ENCODE results near the gene ITGA11. TPM values are rescaled to one million over a fixed set of nuclear protein-coding genes. Genes with fewer than 3 reads are reported as not detected.

Gene ITGA11
- total RNA-seq, 1 experiment from 2014 or later, result not detected

GRCh38 chr15:68374168-68374745 is 57.7 kb downstream of the ITGA11 start:
- no peak overlapping the region for H3K27ac ChIP-seq (ENCODE audit: low read length)
- no peak for ATAC-seq
- POLR2A ChIA-PET (ENCODE audit: unreplicated experiment), result no interaction called here

GRCh38 chr15:68373028-68373427 is 58.9 kb downstream of the ITGA11 start:
- Histone ChIP-seq H3K4me3 (ENCODE audit: low read length) (no peak overlapping the region), H2AFZ (ENCODE audit: low read length) (no peak overlapping the region), H3F3A (ENCODE audit: low read length, unreplicated experiment) (no peaks in the 10 kb centered on the region), H3K9ac (ENCODE audit: low read length) (no peak overlapping the region), H4K20me1 (ENCODE audit: low read length) (no peaks in the 10 kb centered on the region), H3K4me1 (ENCODE audit: insufficient read depth, low read length) (no peaks in the 10 kb centered on the region), H3K9me2 (replicated peaks; ENCODE audit: low read length) (no peaks in the 10 kb centered on the region), H3K4me2 (ENCODE audit: low read length) (no peak overlapping the region), H3K36me3 (ENCODE audit: low read depth, low read length) (no peaks in the 10 kb centered on the region), H3K27me3 (ENCODE audit: low read length) (no peaks in the 10 kb centered on the region), H3K9me3 (ENCODE audit: low read length) (no peaks in the 10 kb centered on the region), H3K27ac (ENCODE audit: low read length) (no peak overlapping the region), H3K79me2 (ENCODE audit: low read length) (no peaks in the 10 kb centered on the region)
- no peak for TF ChIP-seq EZH2phosphoT487 (IDR thresholded peaks at IDR 0.05; ENCODE audit: borderline replicate concordance, low read length)
- TF ChIP-seq CTCF (conservative IDR thresholded peaks at IDR 0.05; ENCODE audit: low read depth, low read length), result no peak
- TF ChIP-seq EZH2 (IDR thresholded peaks at IDR 0.05; ENCODE audit: low read length, unreplicated experiment), result no peak
- BruUV-seq (replicated peaks), result no TSS peak
- intact Hi-C loops (cut with micrococcal nuclease), result no loop called here
- ATAC-seq (no peak), DNase-seq (no peak)
- POLR2A ChIA-PET (ENCODE audit: unreplicated experiment), result no interaction called here
- CTCF ChIA-PET, result no interaction called here

More at GRCh38 chr15:68374168-68374745, 57.7 kb downstream of the ITGA11 start:
- Histone ChIP-seq H3K9me3 (ENCODE audit: low read length) (no peaks in the 10 kb centered on the region), H3K27me3 (ENCODE audit: low read length) (no peaks in the 10 kb centered on the region), H3K36me3 (ENCODE audit: low read depth, low read length) (no peaks in the 10 kb centered on the region), H3K79me2 (ENCODE audit: low read length) (no peaks in the 10 kb centered on the region), H3K9me2 (replicated peaks; ENCODE audit: low read length) (no peaks in the 10 kb centered on the region), H3F3A (ENCODE audit: low read length, unreplicated experiment) (no peaks in the 10 kb centered on the region), H3K9ac (ENCODE audit: low read length) (no peak overlapping the region), H3K4me2 (ENCODE audit: low read length) (no peak overlapping the region), H3K4me1 (ENCODE audit: insufficient read depth, low read length) (no peaks in the 10 kb centered on the region), H4K20me1 (ENCODE audit: low read length) (no peaks in the 10 kb centered on the region), H3K4me3 (ENCODE audit: low read length) (no peak overlapping the region), H2AFZ (ENCODE audit: low read length) (no peak overlapping the region)
- no peak for TF ChIP-seq EZH2phosphoT487 (IDR thresholded peaks at IDR 0.05; ENCODE audit: borderline replicate concordance, low read length)
- no peak for TF ChIP-seq CTCF (conservative IDR thresholded peaks at IDR 0.05; ENCODE audit: low read depth, low read length)
- no peak for TF ChIP-seq EZH2 (IDR thresholded peaks at IDR 0.05; ENCODE audit: low read length, unreplicated experiment)
- CTCF ChIA-PET, result no interaction called here
- intact Hi-C loops (cut with micrococcal nuclease), result no loop called here
- no peak for DNase-seq
- no TSS peak for BruUV-seq (replicated peaks)

- ATAC-seq, result peak; percentile 70
Observed at GRCh38 chr15:68372291-68372811, 59.6 kb downstream of the ITGA11 start.

More at GRCh38 chr15:68372291-68372811, 59.6 kb downstream of the ITGA11 start:
- H3K9me2 ChIP-seq (replicated peaks; ENCODE audit: low read length), result no peaks in the 10 kb centered on the region
- peak; percentile 43 for DNase-seq
- H3K27ac ChIP-seq (ENCODE audit: low read length), result no peak overlapping the region
- H3K36me3 ChIP-seq (ENCODE audit: low read depth, low read length), result no peaks in the 10 kb centered on the region
- CTCF ChIA-PET, result no interaction called here
- H3K27me3 ChIP-seq (ENCODE audit: low read length), result no peaks in the 10 kb centered on the region
- no peak overlapping the region for H3K9ac ChIP-seq (ENCODE audit: low read length)
- no peaks in the 10 kb centered on the region for H4K20me1 ChIP-seq (ENCODE audit: low read length)
- no peak overlapping the region for H3K4me3 ChIP-seq (ENCODE audit: low read length)
- TF ChIP-seq EZH2phosphoT487 (IDR thresholded peaks at IDR 0.05; ENCODE audit: borderline replicate concordance, low read length) (no peak), CTCF (conservative IDR thresholded peaks at IDR 0.05; ENCODE audit: low read depth, low read length) (peak; percentile 56)
- no peak overlapping the region for H3K4me2 ChIP-seq (ENCODE audit: low read length)
- BruUV-seq (replicated peaks), result no TSS peak
- POLR2A ChIA-PET (ENCODE audit: unreplicated experiment), result no interaction called here
- no peaks in the 10 kb centered on the region for H3K4me1 ChIP-seq (ENCODE audit: insufficient read depth, low read length)
- H3K79me2 ChIP-seq (ENCODE audit: low read length), result no peaks in the 10 kb centered on the region
- no peaks in the 10 kb centered on the region for H3K9me3 ChIP-seq (ENCODE audit: low read length)
- H2AFZ ChIP-seq (ENCODE audit: low read length), result no peak overlapping the region
- intact Hi-C loops (cut with micrococcal nuclease), result loop anchor here (1.0 kb wide), 1 partner anchor 66 kb away; no protein-coding TSS in a partner anchor
- H3F3A ChIP-seq (ENCODE audit: low read length, unreplicated experiment), result no peaks in the 10 kb centered on the region

All from PC-3 (cell line).